DMS153 treated with DMSO at 0.1 percent for 48 hours (cell line): Measurements from ENCODE around the gene SLC8A3.

Experiments
- DNase-seq: peaks from one replicate; lab custom pipeline; 2025; ENCODE audit not compliant: unreplicated experiment; lab: John Stamatoyannopoulos, UW

SLC8A3 gene

GRCh38 chr14:70073924-70074566, 114.7 kb downstream of the SLC8A3 start:
- peak; percentile 64 for DNase-seq

DNA sequence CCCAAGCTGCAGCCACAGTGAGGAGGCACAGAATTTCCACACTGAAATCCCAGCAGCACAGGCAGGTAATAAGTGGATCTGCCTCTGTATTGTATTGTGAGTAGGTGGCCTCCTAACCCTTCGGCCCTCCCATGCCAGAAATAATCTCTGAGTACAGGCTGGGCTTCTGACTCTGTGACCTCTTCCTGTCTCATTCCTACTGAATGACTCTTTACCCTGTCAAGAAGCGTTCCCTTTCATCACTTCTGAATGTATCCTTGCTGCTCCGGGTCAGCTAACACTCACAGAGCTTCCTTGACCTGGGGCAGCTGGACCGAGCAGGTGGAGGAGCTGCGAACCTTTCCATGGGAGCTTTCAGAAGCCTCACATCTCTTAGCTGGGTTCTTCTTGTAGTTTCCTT, 119.6 kb downstream of the SLC8A3 start:
- no peak for DNase-seq

- DNase-seq, result no peak
These were observed 120.9 kb downstream of the SLC8A3 start for GRCh38 chr14:70067810-70068209.

DNA sequence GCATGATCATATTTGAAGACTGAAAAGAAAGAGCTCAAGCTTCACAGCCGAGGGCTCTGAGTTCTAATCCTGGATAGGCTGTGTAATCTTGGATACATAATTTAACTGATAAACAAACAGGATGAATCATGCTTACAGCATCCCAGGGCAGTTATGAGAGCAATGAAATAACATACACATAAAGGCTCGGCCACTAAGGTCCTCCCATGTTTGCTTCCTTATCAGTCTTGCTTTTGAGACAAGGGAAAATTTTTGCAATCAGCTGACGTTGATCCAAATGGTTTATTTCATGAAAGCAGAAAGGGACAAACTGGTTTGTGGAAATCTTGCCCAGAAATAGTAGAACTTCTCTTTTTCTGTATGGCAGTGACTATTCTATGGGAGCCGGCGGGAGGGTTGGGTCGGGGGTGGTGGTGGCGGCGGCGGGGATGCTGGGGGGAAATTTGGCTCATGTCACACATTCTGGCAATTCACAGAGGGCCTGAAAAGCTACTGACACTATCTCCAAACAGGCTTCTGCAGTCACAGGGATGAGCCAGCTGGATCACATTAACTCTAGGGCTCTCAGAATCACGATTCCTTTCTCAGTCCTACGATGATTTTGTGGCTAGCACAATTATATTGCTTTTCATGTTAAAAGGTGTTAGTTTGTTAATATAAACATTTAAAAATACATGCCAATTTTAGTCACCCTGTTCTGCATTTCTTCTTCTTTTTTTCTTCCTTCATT, 124.5 kb downstream of the SLC8A3 start:
- DNase-seq, result no peak

- no peak for DNase-seq
These were observed 127.6 kb downstream of the SLC8A3 start for GRCh38 chr14:70061108-70061507.

DNA sequence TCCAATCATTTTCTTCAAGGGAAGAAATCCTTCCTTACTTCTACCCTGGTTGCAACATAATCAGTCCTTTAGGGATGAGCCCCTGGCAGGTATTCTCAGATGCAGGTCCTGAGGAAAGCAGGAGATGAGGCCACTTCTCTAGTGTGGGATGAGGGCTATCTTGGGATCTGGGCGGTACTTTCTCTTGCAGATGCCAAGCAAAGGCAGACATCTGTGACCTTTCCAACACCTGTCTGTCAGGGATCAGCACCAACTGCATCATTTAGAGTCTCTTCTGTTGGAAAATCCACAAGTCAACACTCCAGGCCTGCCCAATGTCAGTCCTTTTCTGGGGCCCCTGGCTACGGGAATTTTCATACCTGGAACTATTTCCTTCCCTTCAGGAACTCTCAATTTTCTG, 129.2 kb downstream of the SLC8A3 start:
- DNase-seq, result no peak

DNA sequence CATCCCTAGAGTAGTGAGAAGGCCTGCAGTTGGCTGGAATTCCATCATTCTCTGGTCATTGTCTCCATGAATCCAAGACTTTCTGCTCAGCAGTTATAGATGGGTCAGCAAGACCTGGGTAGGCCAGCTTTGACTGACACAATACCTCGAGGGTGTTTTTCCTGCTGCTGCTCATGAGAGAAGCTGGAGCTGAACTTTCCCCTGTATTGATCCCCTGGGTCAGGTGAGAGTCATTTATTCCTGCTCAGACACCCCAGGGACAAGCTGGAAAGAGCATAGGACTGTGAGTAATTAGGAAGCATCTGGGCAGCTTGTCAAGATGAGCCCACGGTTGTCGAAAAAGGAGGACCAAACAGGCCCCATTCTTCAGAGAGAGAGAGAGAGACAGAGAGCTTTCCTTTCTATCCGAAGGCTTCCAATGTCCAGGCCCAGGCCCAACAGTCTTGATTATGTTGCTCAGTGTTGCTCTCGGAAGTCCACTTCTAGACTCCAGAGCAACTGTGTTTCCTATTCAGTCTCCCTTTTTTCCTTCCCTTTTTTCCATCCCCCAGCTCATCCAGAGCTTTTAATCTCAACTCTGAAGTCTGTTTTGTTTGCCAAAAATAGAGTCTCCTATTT, 131.1 kb downstream of the SLC8A3 start:
- no peak for DNase-seq

DNA sequence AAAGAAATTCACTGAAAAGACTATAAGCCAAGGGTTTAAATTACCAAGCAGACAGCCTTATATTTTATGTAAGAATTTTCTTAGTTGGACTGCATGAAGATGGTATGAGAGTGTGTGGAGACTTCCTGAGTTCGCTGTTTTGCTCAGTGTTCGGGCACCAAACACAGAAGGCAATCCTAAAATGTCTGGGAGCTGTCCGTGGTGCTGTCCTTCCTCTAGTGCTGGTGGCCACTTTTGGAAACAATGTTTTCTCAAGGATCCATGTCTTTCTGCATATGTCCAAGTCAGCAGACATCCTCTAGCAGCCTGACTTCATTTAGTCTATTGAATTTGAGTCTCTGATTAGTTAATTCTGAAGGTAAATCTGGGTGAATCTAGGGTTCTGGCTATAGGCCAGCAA, 135.8 kb downstream of the SLC8A3 start:
- no peak for DNase-seq

- no peak for DNase-seq
These were observed 138.6 kb downstream of the SLC8A3 start for GRCh38 chr14:70050136-70050535.

GRCh38 chr14:70049605-70050004, 139.1 kb downstream of the SLC8A3 start:
- DNase-seq, result no peak

DNA sequence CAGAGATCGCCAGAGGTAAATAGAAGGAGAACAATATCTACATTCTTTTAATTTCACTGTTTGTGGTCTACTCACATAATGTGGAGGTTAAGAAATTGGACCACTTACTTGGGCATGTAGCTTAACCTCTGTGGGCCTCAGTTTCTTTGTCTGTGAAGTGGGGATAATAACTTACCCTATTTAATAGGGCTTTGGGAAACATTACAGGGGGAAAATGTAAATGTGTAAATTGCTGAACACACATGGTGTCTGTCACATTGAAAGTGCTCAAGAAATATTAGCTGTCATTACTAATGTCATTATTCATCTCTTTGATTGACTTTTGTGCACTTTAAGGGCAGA, 140.5 kb downstream of the SLC8A3 start:
- no peak for DNase-seq

- DNase-seq, result no peak
These were observed 141.0 kb downstream of the SLC8A3 start for GRCh38 chr14:70047598-70048312.

GRCh38 chr14:70045844-70046535, 142.8 kb downstream of the SLC8A3 start:
- peak; percentile 74 for DNase-seq

DNA sequence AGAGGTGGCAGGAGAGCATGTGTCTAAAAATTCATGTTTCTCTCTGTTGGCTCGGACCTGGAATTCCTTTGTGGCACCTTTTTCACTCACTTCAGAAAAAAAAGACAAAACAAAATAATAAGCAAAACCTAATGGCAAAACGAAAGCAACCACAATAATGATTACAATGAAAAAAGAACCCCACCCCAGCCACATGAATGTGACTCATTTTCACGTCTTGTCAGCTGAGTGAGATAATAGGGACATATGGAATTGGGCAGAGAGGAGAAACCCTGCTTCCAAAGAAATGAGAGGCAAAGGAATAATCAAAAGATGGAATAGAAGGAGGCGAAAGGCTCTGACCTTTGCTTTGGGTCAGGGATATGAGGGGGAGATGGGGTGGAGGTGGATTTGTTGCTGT, 143.4 kb downstream of the SLC8A3 start:
- no peak for DNase-seq

- DNase-seq, result no peak
These were observed 145.8 kb downstream of the SLC8A3 start for GRCh38 chr14:70043001-70043400.

GRCh38 chr14:70036665-70037064, 152.1 kb downstream of the SLC8A3 start:
- DNase-seq, result no peak

GRCh38 chr14:70034257-70034656, 154.5 kb downstream of the SLC8A3 start:
- DNase-seq, result no peak

DNA sequence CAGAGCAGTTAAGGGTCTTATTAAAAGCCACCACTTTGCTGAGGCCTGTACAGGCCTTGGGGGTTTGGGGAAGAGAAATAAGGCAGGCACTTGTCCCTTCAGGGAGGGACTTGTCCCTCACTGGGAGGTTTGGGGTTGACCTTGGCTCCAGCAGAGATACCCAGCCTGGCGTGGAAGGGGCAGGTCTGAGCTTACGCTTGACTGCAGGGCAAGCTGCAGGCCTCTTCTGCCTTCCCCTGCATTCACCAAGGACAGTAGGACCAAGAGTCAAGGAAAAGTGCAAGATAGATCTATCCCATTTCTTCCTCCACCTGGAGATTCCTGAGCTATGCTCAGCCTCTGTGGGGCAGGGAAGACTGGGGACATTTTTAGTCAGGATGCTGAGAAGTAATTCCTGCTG, 155.2 kb downstream of the SLC8A3 start:
- no peak for DNase-seq

DNA sequence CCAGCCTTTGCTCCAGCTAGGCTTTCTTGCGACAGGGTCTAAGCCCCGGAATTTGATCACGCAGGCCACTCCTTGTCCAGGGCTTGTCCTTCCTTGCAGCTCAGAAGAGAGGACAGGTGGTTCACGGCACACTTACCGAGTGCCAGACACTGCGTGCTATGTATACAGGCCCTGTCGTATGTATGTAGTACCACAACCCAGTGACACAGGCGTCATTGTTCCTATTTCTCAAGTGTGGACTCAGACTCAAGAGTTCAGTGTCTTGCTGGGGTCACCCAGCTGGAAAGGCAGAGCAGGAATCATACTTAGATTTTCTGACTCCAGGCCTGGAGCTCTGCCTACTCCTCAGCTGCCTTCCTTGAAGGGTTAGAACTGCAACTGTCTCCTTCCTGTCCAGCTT, 155.6 kb downstream of the SLC8A3 start:
- DNase-seq, result no peak

DNA sequence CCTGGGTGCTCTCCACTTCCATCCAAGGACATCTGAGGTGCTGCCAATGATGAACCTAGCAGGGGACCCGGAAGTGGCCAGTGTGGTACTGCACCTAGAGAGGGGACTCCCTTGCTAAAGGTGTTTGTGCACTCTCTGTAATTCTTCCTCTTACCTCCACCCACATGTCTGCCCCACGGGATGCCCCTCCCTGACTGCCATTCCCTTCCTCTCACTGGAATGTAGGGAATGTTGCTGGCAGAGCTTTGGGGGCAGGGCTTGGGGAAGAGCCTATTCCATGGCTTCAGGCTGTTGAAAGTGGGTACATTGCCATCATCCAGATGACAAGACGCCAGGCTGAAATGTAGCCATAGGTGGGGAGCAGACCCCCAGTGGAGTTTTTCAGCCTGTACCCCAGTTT, 156.3 kb downstream of the SLC8A3 start:
- DNase-seq, result no peak

DNA sequence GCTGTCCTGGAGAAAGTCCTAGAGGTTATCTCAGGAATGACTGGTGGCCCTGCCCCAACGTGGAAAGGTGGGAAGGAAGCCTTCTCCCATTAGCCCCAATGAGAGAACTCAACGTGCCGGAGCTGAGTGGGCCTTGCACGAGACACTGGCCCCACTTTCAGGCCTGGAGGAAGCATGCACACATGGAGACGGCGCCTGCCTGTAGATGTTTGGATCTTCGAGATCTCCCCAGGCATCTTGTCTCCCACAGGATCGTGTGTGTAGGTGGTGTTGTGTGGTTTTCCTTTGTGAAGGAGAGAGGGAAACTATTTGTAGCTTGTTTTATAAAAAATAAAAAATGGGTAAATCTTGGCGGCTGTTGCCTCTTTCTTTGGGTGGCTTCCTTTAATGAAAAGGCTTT, 156.7 kb downstream of the SLC8A3 start:
- no peak for DNase-seq
